Hepatocyte (in vitro differentiated cells): ENCODE results near the gene MTF2. TPM values are rescaled to one million over a fixed set of nuclear protein-coding genes. Genes with fewer than 3 reads are reported as not detected.

Experiments used
- DNase-seq: peaks from one replicate; pipeline ENCODE4 v3.0.0-alpha.2; 2016; ENCODE audit warnings: low spot score
- H2AFZ ChIP-seq: fragments of 200-600 bp; sonication (generic); 2 replicates; pipeline ENCODE4 v1.6.0; 2016; ENCODE audit warnings: antibody characterized with exemption, mild to moderate bottlenecking
- H3K27ac ChIP-seq: fragments of 200-600 bp; sonication (generic); 2 replicates; pipeline ENCODE4 v1.5.1; 2016; ENCODE audit warnings: mild to moderate bottlenecking
- H3K27me3 ChIP-seq: fragments of 200-600 bp; sonication (generic); 2 replicates; pipeline ENCODE4 v1.6.1; 2016
- H3K36me3 ChIP-seq: fragments of 200-600 bp; sonication (generic); replicated peaks from 2 replicates; pipeline ENCODE4 v1.5.1; 2016; ENCODE audit warnings: low read depth; ENCODE audit not compliant: insufficient read depth
- H3K4me1 ChIP-seq: fragments of 200-600 bp; sonication (generic); 2 replicates; pipeline ENCODE4 v1.5.1; 2016; ENCODE audit warnings: mild to moderate bottlenecking, moderate library complexity; ENCODE audit not compliant: insufficient read depth
- H3K4me2 ChIP-seq: fragments of 200-600 bp; sonication (generic); 2 replicates; pipeline ENCODE4 v1.6.0; 2016
- H3K4me3 ChIP-seq: fragments of 200-600 bp; sonication (generic); 2 replicates; pipeline ENCODE4 v1.5.1; 2016; ENCODE audit warnings: mild to moderate bottlenecking
- H3K79me2 ChIP-seq: fragments of 200-600 bp; sonication (generic); 2 replicates; pipeline ENCODE4 v1.6.0; 2017; ENCODE audit warnings: mild to moderate bottlenecking
- H3K9me2 ChIP-seq: fragments of 200-600 bp; sonication (generic); replicated peaks from 2 replicates; pipeline ENCODE4 v1.6.0; 2017; ENCODE audit warnings: mild to moderate bottlenecking; ENCODE audit not compliant: insufficient read depth
- H3K9me3 ChIP-seq: fragments of 200-600 bp; sonication (generic); 2 replicates; pipeline ENCODE4 v1.5.1; 2016; ENCODE audit warnings: low read depth, mild to moderate bottlenecking
- H4K20me1 ChIP-seq: fragments of 200-600 bp; sonication (generic); 2 replicates; pipeline ENCODE4 v1.6.0; 2016; ENCODE audit warnings: mild to moderate bottlenecking; ENCODE audit not compliant: insufficient read depth, poor library complexity, severe bottlenecking
- CTCF ChIP-seq: fragments of 200-600 bp; sonication (generic); IDR thresholded peaks from 2 replicates; pipeline ENCODE4 v1.5.1; 2016; ENCODE audit warnings: antibody characterized with exemption, mild to moderate bottlenecking; ENCODE audit not compliant: poor library complexity
- EZH2 ChIP-seq: fragments of 200-600 bp; sonication (generic); IDR thresholded peaks from 2 replicates; pipeline ENCODE4 v1.6.1; 2016; ENCODE audit warnings: antibody characterized with exemption, mild to moderate bottlenecking, borderline replicate concordance
- EZH2phosphoT487 ChIP-seq: fragments of 200-600 bp; sonication (generic); IDR thresholded peaks from one replicate; pipeline ENCODE4 v1.6.1; 2018; ENCODE audit warnings: antibody characterized with exemption, mild to moderate bottlenecking, low read depth, moderate library complexity; ENCODE audit not compliant: unreplicated experiment, severe bottlenecking
- WGBS: methylation state at CpG from one replicate; pipeline ENCODE4 v1.1.6; 2016; ENCODE audit warnings: low lambda C conversion rate; ENCODE audit errors: missing lambda C conversion rate; 5-methylcytosine and 5-hydroxymethylcytosine counted together
- polyA plus RNA-seq: library from polyadenylated mRNA; unstranded; fragments of >200 nt; fragmentation: Nextera tagmentation; extraction: Ambion mirVana; gene quantifications from 2 replicates; pipeline ENCODE4 v1.2.1, GENCODE V29; 2016
- total RNA-seq: library from RNA; depleted of rRNA; stranded (reverse); fragments of >200 nt; gene quantifications from 2 replicates; pipeline ENCODE4 v1.2.3, GENCODE V29; 2014

Gene MTF2
- total and polyA plus RNA-seq, 2 experiments from 2014 or later = 29.7 to 37.7 TPM

- no peak overlapping the region for H3K4me3 ChIP-seq
- TF ChIP-seq EZH2phosphoT487 (no peak), CTCF (no peak), EZH2 (no peak)
- H3K9me3 ChIP-seq = no peaks in the 10 kb centered on the region
- no peaks in the 10 kb centered on the region for H4K20me1 ChIP-seq
- peaks cover 14% of the 10 kb centered on the region for H3K79me2 ChIP-seq
- DNase-seq = no peak
- no peaks in the 10 kb centered on the region for H3K27me3 ChIP-seq
- no peak overlapping the region for H2AFZ ChIP-seq
- H3K4me1 ChIP-seq = no peaks in the 10 kb centered on the region
- no peaks in the 10 kb centered on the region for H3K36me3 ChIP-seq
- H3K4me2 ChIP-seq = no peak overlapping the region
- no peaks in the 10 kb centered on the region for H3K9me2 ChIP-seq
- H3K27ac ChIP-seq = no peak overlapping the region
Observed at GRCh38 chr1:93120614-93121013, 41.5 kb downstream of the MTF2 start.

GRCh38 chr1:93123201-93123783 is 44.2 kb downstream of the MTF2 start:
- no peak overlapping the region for H2AFZ ChIP-seq
- no peak for DNase-seq
- H4K20me1 ChIP-seq = no peaks in the 10 kb centered on the region
- no peaks in the 10 kb centered on the region for H3K9me3 ChIP-seq
- H3K79me2 ChIP-seq = peaks cover 3% of the 10 kb centered on the region
- H3K4me3 ChIP-seq = no peak overlapping the region
- 95% methylated on average over 4 of the region's 4 CpGs for WGBS
- H3K4me2 ChIP-seq = no peak overlapping the region
- TF ChIP-seq EZH2 (no peak), EZH2phosphoT487 (no peak), CTCF (no peak)
- no peaks in the 10 kb centered on the region for H3K27me3 ChIP-seq
- no peaks in the 10 kb centered on the region for H3K9me2 ChIP-seq
- no peaks in the 10 kb centered on the region for H3K36me3 ChIP-seq
- H3K4me1 ChIP-seq = no peaks in the 10 kb centered on the region
- no peak overlapping the region for H3K27ac ChIP-seq

DNA sequence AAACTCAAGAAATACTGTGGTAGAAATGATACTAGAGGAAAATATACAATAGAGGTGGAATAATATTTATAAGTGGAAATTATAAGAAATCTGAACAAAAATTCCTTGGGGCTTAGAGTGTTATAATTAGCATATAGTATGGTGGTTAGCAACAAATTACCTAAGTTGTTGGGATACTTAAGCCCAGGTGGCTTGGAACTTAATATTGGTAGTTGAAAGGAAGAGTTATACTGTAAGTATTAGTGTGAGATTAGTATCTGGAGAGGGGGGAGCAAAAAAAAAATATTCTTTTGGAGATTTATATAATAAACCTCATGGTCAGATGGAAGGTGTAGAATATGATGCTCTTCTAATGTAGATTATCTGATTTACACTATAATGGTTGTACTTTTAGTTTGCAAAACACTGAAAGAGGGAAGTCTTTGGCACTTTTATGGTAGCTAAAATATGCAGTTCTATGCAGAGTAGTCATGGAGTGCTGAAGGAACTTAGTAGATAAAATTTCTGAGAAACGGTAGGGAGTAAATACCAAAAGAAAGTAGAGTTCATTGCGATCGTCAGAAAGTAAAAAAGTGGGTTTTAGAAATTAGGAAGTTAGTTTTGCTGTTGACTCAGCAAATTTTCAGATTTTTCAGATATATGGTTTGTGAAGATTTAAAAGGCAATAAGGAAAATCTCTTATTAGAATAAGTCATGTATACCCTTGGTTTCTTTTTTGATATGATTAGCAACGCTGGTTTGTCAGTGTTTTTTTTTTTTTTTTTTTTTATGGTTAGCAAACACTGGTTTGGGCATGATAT is 45.7 kb downstream of the MTF2 start:
- Histone ChIP-seq H3K27ac (no peak overlapping the region), H3K4me1 (no peaks in the 10 kb centered on the region), H3K4me3 (no peak overlapping the region), H4K20me1 (no peaks in the 10 kb centered on the region), H3K4me2 (no peak overlapping the region), H3K27me3 (no peaks in the 10 kb centered on the region), H3K36me3 (no peaks in the 10 kb centered on the region), H2AFZ (no peak overlapping the region), H3K79me2 (peaks cover 3% of the 10 kb centered on the region), H3K9me3 (no peaks in the 10 kb centered on the region), H3K9me2 (no peaks in the 10 kb centered on the region)
- WGBS = 72% methylated on average over 4 of the region's 4 CpGs
- no peak for DNase-seq
- TF ChIP-seq CTCF = no peak
- TF ChIP-seq EZH2phosphoT487 = no peak
- no peak for TF ChIP-seq EZH2
